ENCODE results near the gene POLR2E. TPM values are rescaled to one million over a fixed set of nuclear protein-coding genes. Genes with fewer than 3 reads are reported as not detected.

Gene POLR2E
- total RNA-seq, 1 donor from 2014 or later: 125 TPM

DNA sequence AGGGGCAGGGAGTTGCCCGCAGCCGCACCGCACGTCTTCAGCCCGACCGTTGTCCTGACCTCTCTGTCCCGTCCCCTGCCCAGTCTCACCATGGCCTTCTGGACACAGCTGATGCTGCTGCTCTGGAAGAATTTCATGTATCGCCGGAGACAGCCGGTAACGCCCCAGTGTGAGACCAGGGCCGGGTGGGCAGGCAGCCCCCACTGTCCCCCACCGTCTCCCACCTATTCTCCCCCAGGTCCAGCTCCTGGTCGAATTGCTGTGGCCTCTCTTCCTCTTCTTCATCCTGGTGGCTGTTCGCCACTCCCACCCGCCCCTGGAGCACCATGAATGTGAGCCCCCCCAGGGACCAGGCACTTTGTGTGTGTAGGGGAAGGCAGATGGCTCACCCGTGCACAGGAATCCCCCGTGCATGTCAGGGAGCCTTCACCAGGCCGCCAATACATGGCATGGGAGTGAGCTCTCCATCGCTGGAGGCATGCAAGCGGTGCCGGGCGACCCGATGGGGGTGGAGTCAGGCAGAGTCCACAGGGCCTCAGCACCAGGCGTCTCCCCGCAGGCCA is 53.8 kb downstream of the POLR2E start:
- intact Hi-C loops (cut with DNase I): no loop called here
- DNase-seq (ENCODE audit: low spot score): no peak

DNA sequence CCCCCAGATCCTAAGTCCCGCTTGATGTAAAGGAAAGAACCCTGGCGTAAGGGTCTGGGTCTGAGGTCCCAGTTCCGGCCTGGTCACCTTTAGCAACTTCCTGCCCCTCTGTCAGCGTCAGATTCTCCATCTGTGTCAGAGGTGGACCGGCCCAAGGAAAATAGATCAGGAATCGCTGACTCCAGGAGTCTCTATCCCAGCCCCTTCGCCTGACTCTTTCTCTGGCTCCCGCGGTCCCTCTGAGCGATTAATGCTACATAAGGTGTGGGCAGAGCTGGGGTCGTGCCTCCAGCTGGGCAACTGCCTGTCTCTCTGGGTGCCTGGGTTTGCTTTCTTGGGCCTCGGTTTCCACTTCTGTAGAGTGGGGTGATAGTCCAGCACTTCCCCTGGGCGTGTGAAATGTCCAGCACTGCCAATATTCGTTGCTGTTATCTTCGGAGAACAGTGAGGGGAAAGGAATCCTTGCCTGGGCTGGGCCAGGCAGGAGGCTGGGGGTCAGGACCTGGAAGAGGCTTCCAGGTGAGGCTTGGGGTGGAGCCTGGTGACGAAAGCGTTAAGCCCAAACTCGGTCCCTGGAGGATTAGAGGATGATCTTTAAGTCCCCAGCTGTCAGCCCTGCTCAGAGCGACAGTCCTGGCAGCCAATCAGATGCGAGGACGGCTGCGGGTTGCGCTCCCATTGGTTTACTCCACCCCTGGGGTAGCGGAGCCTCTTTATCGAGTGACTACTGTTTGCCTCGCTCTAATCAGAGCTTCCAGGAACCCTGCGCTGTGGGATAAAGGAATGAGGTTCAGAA is 54.5 kb downstream of the POLR2E start:
- intact Hi-C loops (cut with DNase I): no loop called here
- DNase-seq (ENCODE audit: low spot score): peak; percentile 97

GRCh38 chr19:1039646-1040475 is 55.3 kb downstream of the POLR2E start, which contains the start of gene ABCA7:
Gene ABCA7 (plus strand): TSS chr19:1040107. CDS start chr19:1041362, 1,255 bp downstream.
- peak; percentile 100 for DNase-seq (ENCODE audit: low spot score)
- intact Hi-C loops (cut with DNase I): no loop called here

DNA sequence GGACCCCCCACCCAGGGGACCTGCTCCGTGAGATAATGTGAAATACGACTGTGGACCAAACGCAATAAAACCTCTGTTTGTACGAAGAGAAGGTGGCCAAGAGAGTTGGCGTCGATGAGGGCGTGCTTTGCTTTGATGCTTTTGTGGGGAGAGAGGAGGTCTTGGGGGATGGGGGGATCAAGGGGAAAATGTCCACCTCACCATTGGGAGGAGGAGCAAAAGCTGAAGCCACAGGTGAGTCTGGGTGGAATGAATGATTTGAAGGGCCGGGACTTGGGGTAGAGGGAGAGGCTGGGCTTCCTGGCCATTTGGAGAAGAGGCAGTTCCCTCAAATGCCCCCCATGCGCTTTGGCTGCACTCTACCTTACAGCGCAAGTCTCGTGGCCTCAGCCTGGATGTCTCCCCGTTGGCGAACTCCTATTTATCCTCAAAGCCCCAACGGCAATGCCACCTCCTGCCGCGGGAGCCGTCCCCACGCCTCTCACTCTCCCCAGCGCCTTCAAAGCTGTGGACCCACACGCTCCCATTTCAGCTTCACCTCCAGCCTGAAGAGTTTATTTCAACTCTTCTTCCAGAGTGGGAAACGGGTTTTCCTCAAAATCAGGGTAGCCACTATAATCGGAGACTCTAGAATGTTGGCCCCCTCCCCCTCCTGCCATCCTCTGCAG is 56.1 kb downstream of the POLR2E start:
- DNase-seq (ENCODE audit: low spot score): no peak
- intact Hi-C loops (cut with DNase I): no loop called here

DNA sequence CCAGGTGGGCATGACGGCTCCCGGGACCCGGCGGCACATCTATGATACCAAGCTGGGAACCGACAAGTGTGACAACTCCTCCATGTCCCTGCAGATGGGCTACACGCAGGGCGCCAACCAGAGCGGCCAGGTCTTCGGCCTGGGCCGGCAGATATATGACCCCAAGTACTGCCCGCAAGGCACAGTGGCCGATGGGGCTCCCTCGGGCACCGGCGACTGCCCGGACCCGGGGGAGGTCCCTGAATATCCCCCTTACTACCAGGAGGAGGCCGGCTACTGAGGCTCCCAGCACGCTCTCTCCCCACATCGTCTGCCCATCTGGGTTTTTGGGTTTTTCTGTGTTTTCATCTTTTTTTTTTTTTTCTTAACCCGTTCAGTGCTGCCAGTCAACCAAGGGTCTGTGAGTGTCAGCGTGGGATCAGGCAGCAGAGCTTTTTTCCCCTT is 57.5 kb downstream of the POLR2E start:
- intact Hi-C loops (cut with DNase I): no loop called here
- DNase-seq (ENCODE audit: low spot score): no peak

Other genes with a start within 250 kb of the POLR2E start
- gene ELANE, start 243.1 kb downstream of the POLR2E start, total RNA-seq: 0.54 TPM
- 31.0 TPM for gene CFD, start 235.7 kb downstream of the POLR2E start, total RNA-seq
- gene MED16, start 202.2 kb downstream of the POLR2E start, total RNA-seq: 27.0 TPM
- not detected for gene RNU6-9, start 201.9 kb downstream of the POLR2E start, total RNA-seq
- gene R3HDM4, start 182.2 kb downstream of the POLR2E start, total RNA-seq: 24.5 TPM
- gene KISS1R, start 178.0 kb downstream of the POLR2E start, total RNA-seq: not detected
- 7.8 TPM for gene ARID3A, start 169.3 kb downstream of the POLR2E start, total RNA-seq
- 17.6 TPM for gene WDR18, start 111.0 kb downstream of the POLR2E start, total RNA-seq
- not detected for gene GRIN3B, start 95.0 kb downstream of the POLR2E start, total RNA-seq
- 125 TPM for gene TMEM259, start 74.3 kb downstream of the POLR2E start, total RNA-seq
- gene RNU6-2, start 73.9 kb downstream of the POLR2E start, total RNA-seq: not detected
- 44.8 TPM for gene CNN2, start 68.8 kb downstream of the POLR2E start, total RNA-seq
- 10.5 TPM for gene ABCA7, start 55.3 kb downstream of the POLR2E start, total RNA-seq
- 3.7 TPM for gene ARHGAP45, start 28.2 kb downstream of the POLR2E start, total RNA-seq
- gene GPX4, start 8.6 kb upstream of the POLR2E start, total RNA-seq: 243 TPM
- 37.3 TPM for gene SBNO2, start 78.9 kb upstream of the POLR2E start, total RNA-seq
- gene STK11, start 110.4 kb upstream of the POLR2E start, total RNA-seq: 49.7 TPM
- gene CBARP, start 142.6 kb upstream of the POLR2E start, total RNA-seq: 1.9 TPM
- gene ATP5F1D, start 146.4 kb upstream of the POLR2E start, total RNA-seq: 486 TPM
- 97.5 TPM for gene MIDN, start 153.2 kb upstream of the POLR2E start, total RNA-seq
- 318 TPM for gene CIRBP, start 174.0 kb upstream of the POLR2E start, total RNA-seq
- 20.0 TPM for gene FAM174C, start 180.2 kb upstream of the POLR2E start, total RNA-seq
- not detected for gene EFNA2, start 190.5 kb upstream of the POLR2E start, total RNA-seq